K562 (cell line): ENCODE data around the gene NDUFS6. TPM values are rescaled to one million over a fixed set of nuclear protein-coding genes. Genes with fewer than 3 reads are reported as not detected.

Source experiments
- ATAC-seq: fragments of 200-7000 bp; cut with Tn5 transposase; 3 replicates; pipeline ENCODE4 v1.9.1; 2020; ENCODE audit warnings: moderate library complexity
- BruUV-seq: library from RNA; stranded (reverse); fragments of 400-500 nt; replicated peaks from 2 replicates; lab custom pipeline; 2021; lab: Mats Ljungman, UMichigan
- CTCF ChIA-PET: fragments of 300-600 bp; formaldehyde crosslinking; extraction: SDS; loops from one replicate; lab custom pipeline; 2021; ENCODE audit warnings: low intra/inter-chr PET ratio; lab: Yijun Ruan, JAX
- POLR2A ChIA-PET: fragments of 300-600, 350-650 bp; sonication (Branson Sonifier 250); formaldehyde crosslinking; extraction: SDS; loops from one replicate; lab custom pipeline; 2021; ENCODE audit warnings: antibody characterized with exemption, inconsistent platforms; lab: Yijun Ruan, JAX
- DNase-seq, 4 experiments: peaks; one replicate each; pipeline versions ENCODE4 v3.0.0 to v3.0.0-alpha.2; 2011 to 2018; ENCODE audit warnings: low spot score in 3 of 4, mixed read lengths in 3 of 4; ENCODE audit errors: extremely low read depth in 1 of 4
- FAIRE-seq: peaks from 2 replicates; lab custom pipeline; 2011; peaks lifted over from hg19 to GRCh38; lab: Jason Lieb, UNC
- H2AFZ ChIP-seq: 2 replicates; pipeline ENCODE4 v1.6.0; 2011; ENCODE audit warnings: low read depth, low read length, control low read depth, inconsistent platforms
- H3K27ac ChIP-seq: fragments of 200-600 bp; 3 replicates; pipeline ENCODE4 v1.8.0; 2011; ENCODE audit warnings: low read depth, mild to moderate bottlenecking, control low read depth, inconsistent platforms, low read length, moderate library complexity, mixed read lengths; ENCODE audit errors: extremely low read depth
- H3K27me3 ChIP-seq, 2 experiments: fragments of 300-600 bp in 1 of 2; 2 replicates in 1 of 2; 3 replicates in 1 of 2; pipeline versions ENCODE4 v1.6.0 to v1.8.0; 2011; ENCODE audit warnings: inconsistent platforms in 2 of 2, low read length in 2 of 2, mild to moderate bottlenecking in 1 of 2, mixed read lengths in 1 of 2, moderate library complexity in 1 of 2; ENCODE audit not compliant: control insufficient read depth in 2 of 2, insufficient read depth in 2 of 2
- H3K36me3 ChIP-seq: fragments of 300-600 bp; 3 replicates; pipeline ENCODE4 v1.8.0; 2011; ENCODE audit warnings: mild to moderate bottlenecking, low read length, inconsistent platforms; ENCODE audit not compliant: control insufficient read depth, insufficient read depth
- H3K4me1 ChIP-seq, 2 experiments: fragments of 200-600 bp in 1 of 2; replicated peaks in 1 of 2; 2 replicates in 1 of 2; 3 replicates in 1 of 2; pipeline versions ENCODE4 v1.5.1 to v1.8.0; 2011; ENCODE audit warnings: inconsistent platforms in 2 of 2, low read length in 2 of 2, mild to moderate bottlenecking in 1 of 2, mixed read lengths in 1 of 2, moderate library complexity in 1 of 2; ENCODE audit not compliant: control insufficient read depth in 2 of 2, insufficient read depth in 2 of 2
- H3K4me2 ChIP-seq: 2 replicates; pipeline ENCODE4 v1.6.1; 2011; ENCODE audit warnings: low read length, control low read depth, inconsistent platforms, mixed read lengths; ENCODE audit not compliant: insufficient read depth
- H3K4me3 ChIP-seq: fragments of 200-600 bp; sonication (generic), shearing (Covaris generic); 2 replicates; pipeline ENCODE4 v1.5.1; 2016; ENCODE audit warnings: control low read depth, inconsistent platforms
- H3K79me2 ChIP-seq: fragments of 200-600 bp; 3 replicates; pipeline ENCODE4 v1.8.0; 2011; ENCODE audit warnings: low read length, inconsistent platforms; ENCODE audit not compliant: control insufficient read depth, insufficient read depth
- H3K9ac ChIP-seq, 2 experiments: 2 replicates each; pipeline versions ENCODE4 v1.6.0 to v1.6.1; 2011; ENCODE audit warnings: low read depth in 2 of 2, low read length in 2 of 2, control low read depth in 1 of 2, inconsistent platforms in 1 of 2, mild to moderate bottlenecking in 1 of 2, mixed read lengths in 1 of 2; ENCODE audit not compliant: insufficient read depth in 1 of 2
- H3K9me1 ChIP-seq: one replicate; pipeline ENCODE4 v1.6.0; 2011; ENCODE audit warnings: inconsistent platforms, mild to moderate bottlenecking, low read length, moderate library complexity; ENCODE audit not compliant: control insufficient read depth, insufficient read depth
- H3K9me3 ChIP-seq: replicated peaks from 2 replicates; pipeline ENCODE4 v1.5.1; 2011; ENCODE audit warnings: low read depth, low read length, inconsistent platforms; ENCODE audit not compliant: control insufficient read depth, insufficient read depth
- H4K20me1 ChIP-seq: replicated peaks from 2 replicates; pipeline ENCODE4 v1.6.1; 2011; ENCODE audit warnings: low read length, inconsistent platforms, mixed read lengths; ENCODE audit not compliant: control insufficient read depth, insufficient read depth
- EP400 ChIP-seq: fragments of 450-650 bp; IDR thresholded peaks from 2 replicates; pipeline ENCODE4 v1.6.1; 2017; ENCODE audit warnings: antibody characterized with exemption, mild to moderate bottlenecking, moderate library complexity
- GTF2A2 ChIP-seq: IDR thresholded peaks from 2 replicates; pipeline ENCODE4 v1.6.1; 2016; ENCODE audit warnings: mild to moderate bottlenecking, missing genetic modification characterization, missing compliant biosample characterization
- MTA1 ChIP-seq: fragments of 450-650 bp; IDR thresholded peaks from 2 replicates; pipeline ENCODE4 v1.6.1; 2017; ENCODE audit warnings: borderline replicate concordance
- PBX2 ChIP-seq, 2 experiments: IDR thresholded peaks in 1 of 2; conservative IDR thresholded peaks in 1 of 2; 2 replicates each; pipeline ENCODE4 v1.6.1; 2016; ENCODE audit warnings: low read depth in 2 of 2, mild to moderate bottlenecking in 1 of 2, missing compliant biosample characterization in 1 of 2, missing genetic modification characterization in 1 of 2, moderate library complexity in 1 of 2
- RHOXF2B ChIP-seq: fragments of 250-450 bp; sonication (Bioruptor Pico); conservative IDR thresholded peaks from 2 replicates; pipeline ENCODE4 v1.5.1; 2021
- U2AF2 ChIP-seq: fragments of 200-400 bp; formaldehyde crosslinking; optimal IDR thresholded peaks from 2 replicates; pipeline ENCODE3; 2017; ENCODE audit warnings: low read depth, mild to moderate bottlenecking, low read length
- ZBTB26 ChIP-seq: fragments of 450-650 bp; formaldehyde crosslinking; IDR thresholded peaks from 2 replicates; pipeline ENCODE4 v1.4.0; 2022; ENCODE audit warnings: missing genetic modification characterization
- WGBS: fragments of 100-300 bp; shearing (Covaris generic); methylation state at CpG from one replicate; pipeline ENCODE4 v1.1.6; 2016; ENCODE audit warnings: low coverage, mixed read lengths; ENCODE audit not compliant: insufficient coverage; ENCODE audit errors: missing lambda C conversion rate; 5-methylcytosine and 5-hydroxymethylcytosine counted together
- in situ Hi-C: fragments of 300-500 bp; cut with MboI; formaldehyde crosslinking; loops from 4 replicates; pipeline ENCODE4 v1.15.0; 2018; ENCODE audit warnings: inconsistent platforms, mixed read lengths
- intact Hi-C: fragments of 100-400 bp; cut with micrococcal nuclease; formaldehyde crosslinking; loops from 2 replicates; pipeline ENCODE4 v1.14.2; 2022
- polyA plus RNA-seq, 8 experiments: library from polyadenylated mRNA; depleted of rRNA in 4 of 8; stranded (reverse) in 5 of 8; unstranded in 3 of 8; fragments of >200 nt; fragmentation: Nextera tagmentation in 2 of 8; fragmentation: Illumina TruSeq in 1 of 8; extraction: Ambion mirVana in 2 of 8; extraction: Trizol in 1 of 8; gene quantifications; 2 replicates each; pipeline versions ENCODE4 v1.2.1 to v1.2.3, GENCODE V29; 2011 to 2014; ENCODE audit warnings: inconsistent platforms in 1 of 8, missing spikeins in 1 of 8
- total RNA-seq, 7 experiments: library from RNA; depleted of rRNA in 6 of 7; stranded (reverse); fragments of >200 nt in 6 of 7; fragmentation: Illumina TruSeq in 2 of 7; extraction: Trizol in 2 of 7; gene quantifications; 2 replicates each; pipeline versions ENCODE4 v1.2.1 to v1.2.3, GENCODE V29; 2011 to 2021; ENCODE audit warnings: low replicate concordance in 1 of 7
- TF ChIP-seq, protein P1 (sequence below): sonication (generic); formaldehyde crosslinking; IDR thresholded peaks from 2 replicates; pipeline ENCODE4 v1.8.0; 2023; ENCODE audit warnings: missing genetic modification reagents, mild to moderate bottlenecking, borderline replicate concordance
- TF ChIP-seq, protein P2 (sequence below): sonication (generic); formaldehyde crosslinking; IDR thresholded peaks from 2 replicates; pipeline ENCODE4 v1.9.0; 2022; ENCODE audit warnings: mild to moderate bottlenecking, missing genetic modification reagents

NDUFS6 gene
- total and polyA plus RNA-seq, 9 of the 15 experiments (the other 6 are each of a cell fraction or from before 2014, with no cell fraction given), result 36.1 to 291 (median 77.0) TPM

- in situ Hi-C loops (no loop called here), intact Hi-C loops (no loop called here)
- FAIRE-seq (no peak), DNase-seq (no peak), ATAC-seq (no peak)
- peaks cover 74 to 92% of the 10 kb centered on the region in 2 experiments for H3K27me3 ChIP-seq
- 0 out of 2 replicates have a peak, but pooled peaks cover 3% of the 10 kb centered on the region for H4K20me1 ChIP-seq
- H3K4me1 ChIP-seq, result peaks cover 0 to 10% of the 10 kb centered on the region in 2 experiments; a peak in 1 of 5 replicates
- under 1% methylated on average over 15 of the region's 16 CpGs for WGBS
- no peak overlapping the region for H3K27ac ChIP-seq
- TF ChIP-seq EP400 (no peak), ZBTB26 (no peak), MTA1 (no peak), PBX2 (CRISPR knock-in tag; IDR thresholded peaks at IDR 0.05; ENCODE audit: low read depth) (no peak), PBX2 (tag; conservative IDR thresholded peaks at IDR 0.05; ENCODE audit: low read depth) (no peak), GTF2A2 (tag) (no peak), U2AF2 (no peak), RHOXF2B (CRISPR knock-in tag) (no peak)
- TF ChIP-seq, protein P1, sequence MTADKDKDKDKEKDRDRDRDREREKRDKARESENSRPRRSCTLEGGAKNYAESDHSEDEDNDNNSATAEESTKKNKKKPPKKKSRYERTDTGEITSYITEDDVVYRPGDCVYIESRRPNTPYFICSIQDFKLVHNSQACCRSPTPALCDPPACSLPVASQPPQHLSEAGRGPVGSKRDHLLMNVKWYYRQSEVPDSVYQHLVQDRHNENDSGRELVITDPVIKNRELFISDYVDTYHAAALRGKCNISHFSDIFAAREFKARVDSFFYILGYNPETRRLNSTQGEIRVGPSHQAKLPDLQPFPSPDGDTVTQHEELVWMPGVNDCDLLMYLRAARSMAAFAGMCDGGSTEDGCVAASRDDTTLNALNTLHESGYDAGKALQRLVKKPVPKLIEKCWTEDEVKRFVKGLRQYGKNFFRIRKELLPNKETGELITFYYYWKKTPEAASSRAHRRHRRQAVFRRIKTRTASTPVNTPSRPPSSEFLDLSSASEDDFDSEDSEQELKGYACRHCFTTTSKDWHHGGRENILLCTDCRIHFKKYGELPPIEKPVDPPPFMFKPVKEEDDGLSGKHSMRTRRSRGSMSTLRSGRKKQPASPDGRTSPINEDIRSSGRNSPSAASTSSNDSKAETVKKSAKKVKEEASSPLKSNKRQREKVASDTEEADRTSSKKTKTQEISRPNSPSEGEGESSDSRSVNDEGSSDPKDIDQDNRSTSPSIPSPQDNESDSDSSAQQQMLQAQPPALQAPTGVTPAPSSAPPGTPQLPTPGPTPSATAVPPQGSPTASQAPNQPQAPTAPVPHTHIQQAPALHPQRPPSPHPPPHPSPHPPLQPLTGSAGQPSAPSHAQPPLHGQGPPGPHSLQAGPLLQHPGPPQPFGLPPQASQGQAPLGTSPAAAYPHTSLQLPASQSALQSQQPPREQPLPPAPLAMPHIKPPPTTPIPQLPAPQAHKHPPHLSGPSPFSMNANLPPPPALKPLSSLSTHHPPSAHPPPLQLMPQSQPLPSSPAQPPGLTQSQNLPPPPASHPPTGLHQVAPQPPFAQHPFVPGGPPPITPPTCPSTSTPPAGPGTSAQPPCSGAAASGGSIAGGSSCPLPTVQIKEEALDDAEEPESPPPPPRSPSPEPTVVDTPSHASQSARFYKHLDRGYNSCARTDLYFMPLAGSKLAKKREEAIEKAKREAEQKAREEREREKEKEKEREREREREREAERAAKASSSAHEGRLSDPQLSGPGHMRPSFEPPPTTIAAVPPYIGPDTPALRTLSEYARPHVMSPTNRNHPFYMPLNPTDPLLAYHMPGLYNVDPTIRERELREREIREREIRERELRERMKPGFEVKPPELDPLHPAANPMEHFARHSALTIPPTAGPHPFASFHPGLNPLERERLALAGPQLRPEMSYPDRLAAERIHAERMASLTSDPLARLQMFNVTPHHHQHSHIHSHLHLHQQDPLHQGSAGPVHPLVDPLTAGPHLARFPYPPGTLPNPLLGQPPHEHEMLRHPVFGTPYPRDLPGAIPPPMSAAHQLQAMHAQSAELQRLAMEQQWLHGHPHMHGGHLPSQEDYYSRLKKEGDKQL, result no peak
- TF ChIP-seq, protein P2, sequence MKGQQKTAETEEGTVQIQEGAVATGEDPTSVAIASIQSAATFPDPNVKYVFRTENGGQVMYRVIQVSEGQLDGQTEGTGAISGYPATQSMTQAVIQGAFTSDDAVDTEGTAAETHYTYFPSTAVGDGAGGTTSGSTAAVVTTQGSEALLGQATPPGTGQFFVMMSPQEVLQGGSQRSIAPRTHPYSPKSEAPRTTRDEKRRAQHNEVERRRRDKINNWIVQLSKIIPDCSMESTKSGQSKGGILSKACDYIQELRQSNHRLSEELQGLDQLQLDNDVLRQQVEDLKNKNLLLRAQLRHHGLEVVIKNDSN (CRISPR knock-in tag), result no peak
- ChIA-PET CTCF (no interaction called here), POLR2A (no interaction called here)
- no peak overlapping the region for H3K4me2 ChIP-seq
- no peaks in the 10 kb centered on the region for H3K9me3 ChIP-seq
- H3K36me3 ChIP-seq, result no peaks in the 10 kb centered on the region
- no peak overlapping the region for H2AFZ ChIP-seq
- no TSS peak for BruUV-seq
- peaks cover under 1% of the 10 kb centered on the region for H3K9me1 ChIP-seq
- H3K79me2 ChIP-seq, result no peaks in the 10 kb centered on the region
- no peak overlapping the region for H3K9ac ChIP-seq
- no peak overlapping the region for H3K4me3 ChIP-seq
Observed at GRCh38 chr5:1767524-1768282, 33.5 kb upstream of the NDUFS6 start.
